Astrocyte (in vitro differentiated cells and primary cell): ENCODE data around the gene PCDH8.

Experiments used
- EZH2 ChIP-seq: IDR thresholded peaks from 2 replicates; pipeline ENCODE4 v1.6.1; 2012; ENCODE audit warnings: mild to moderate bottlenecking, low read length, inconsistent platforms; ENCODE audit not compliant: insufficient read depth
- TF ChIP-seq, protein P1 (sequence below): IDR thresholded peaks from 2 replicates; pipeline ENCODE4 v1.5.1; 2011; ENCODE audit warnings: low read depth, mild to moderate bottlenecking, inconsistent platforms, low read length, moderate library complexity; ENCODE audit not compliant: insufficient read depth

DNA sequence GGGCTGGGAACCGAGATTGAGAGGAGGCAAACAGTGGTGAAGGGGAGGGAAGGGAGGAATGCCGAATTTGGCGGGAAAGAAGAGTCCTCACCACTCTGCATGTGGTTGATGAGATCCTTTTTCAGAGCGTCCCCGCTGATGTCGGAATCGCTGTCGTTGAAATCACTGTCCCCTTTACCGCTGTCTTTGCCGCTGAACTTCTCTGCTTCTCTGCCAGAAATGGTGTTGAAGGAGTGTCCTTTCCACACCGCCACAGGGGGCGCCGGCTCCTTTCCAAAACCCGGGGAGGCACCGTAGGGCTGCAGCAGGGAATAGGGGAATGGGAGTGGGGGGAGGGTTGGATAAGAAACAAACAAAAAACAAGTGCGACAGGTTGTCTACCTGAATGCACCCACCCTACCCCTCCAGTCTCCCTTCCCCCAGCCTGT is 3.1 kb downstream of the PCDH8 start:
- TF ChIP-seq, protein P1, sequence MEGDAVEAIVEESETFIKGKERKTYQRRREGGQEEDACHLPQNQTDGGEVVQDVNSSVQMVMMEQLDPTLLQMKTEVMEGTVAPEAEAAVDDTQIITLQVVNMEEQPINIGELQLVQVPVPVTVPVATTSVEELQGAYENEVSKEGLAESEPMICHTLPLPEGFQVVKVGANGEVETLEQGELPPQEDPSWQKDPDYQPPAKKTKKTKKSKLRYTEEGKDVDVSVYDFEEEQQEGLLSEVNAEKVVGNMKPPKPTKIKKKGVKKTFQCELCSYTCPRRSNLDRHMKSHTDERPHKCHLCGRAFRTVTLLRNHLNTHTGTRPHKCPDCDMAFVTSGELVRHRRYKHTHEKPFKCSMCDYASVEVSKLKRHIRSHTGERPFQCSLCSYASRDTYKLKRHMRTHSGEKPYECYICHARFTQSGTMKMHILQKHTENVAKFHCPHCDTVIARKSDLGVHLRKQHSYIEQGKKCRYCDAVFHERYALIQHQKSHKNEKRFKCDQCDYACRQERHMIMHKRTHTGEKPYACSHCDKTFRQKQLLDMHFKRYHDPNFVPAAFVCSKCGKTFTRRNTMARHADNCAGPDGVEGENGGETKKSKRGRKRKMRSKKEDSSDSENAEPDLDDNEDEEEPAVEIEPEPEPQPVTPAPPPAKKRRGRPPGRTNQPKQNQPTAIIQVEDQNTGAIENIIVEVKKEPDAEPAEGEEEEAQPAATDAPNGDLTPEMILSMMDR, result no peak
- no peak for TF ChIP-seq EZH2
